GM19023 (cell line): ENCODE measurements around the gene TECPR2.
"Not testable (repeated sequence)": the region's sequence is repeated elsewhere in the genome, so short reads cannot be mapped to it uniquely, and the experiment has no call there.

Experiments used
- ATAC-seq: cut with Tn5 transposase; IDR thresholded peaks from one replicate; pipeline ENCODE4 v1.9.1; 2021; ENCODE audit warnings: mild to moderate bottlenecking, moderate library complexity; ENCODE audit not compliant: unreplicated experiment

TECPR2 gene

GRCh38 chr14:102524451-102525218, 161.9 kb downstream of the TECPR2 start:
- peak; percentile 98 for ATAC-seq

- peak; percentile 4 for ATAC-seq
Measured at GRCh38 chr14:102525219-102525928, 162.6 kb downstream of the TECPR2 start.

GRCh38 chr14:102525929-102526497, 163.3 kb downstream of the TECPR2 start:
- no peak for ATAC-seq

GRCh38 chr14:102528431-102529170, 165.9 kb downstream of the TECPR2 start:
- ATAC-seq = no peak

- ATAC-seq = no peak
Measured at GRCh38 chr14:102530828-102531478, 168.2 kb downstream of the TECPR2 start.

GRCh38 chr14:102532204-102532658, 169.5 kb downstream of the TECPR2 start:
- no peak for ATAC-seq

- ATAC-seq = no peak
Measured at GRCh38 chr14:102537981-102538601, 175.3 kb downstream of the TECPR2 start.

- ATAC-seq = no peak
Measured at GRCh38 chr14:102538602-102539543, 176.1 kb downstream of the TECPR2 start.

GRCh38 chr14:102539544-102540314, 177.0 kb downstream of the TECPR2 start:
- ATAC-seq = no peak

- ATAC-seq = no peak
Measured at GRCh38 chr14:102540315-102541028, 177.7 kb downstream of the TECPR2 start.

- ATAC-seq = not testable (repeated sequence)
Measured at GRCh38 chr14:102541029-102541491, 178.3 kb downstream of the TECPR2 start.

- no peak for ATAC-seq
Measured at GRCh38 chr14:102541771-102542170, 179.0 kb downstream of the TECPR2 start.

- ATAC-seq = no peak
Measured at GRCh38 chr14:102544046-102544746, 181.5 kb downstream of the TECPR2 start.

- ATAC-seq = no peak
Measured at GRCh38 chr14:102544747-102545460, 182.2 kb downstream of the TECPR2 start.

- ATAC-seq = no peak
Measured at GRCh38 chr14:102545461-102546265, 182.9 kb downstream of the TECPR2 start.
